HL-60/S4 treated with retinoic acid at 250 ng/mL for 4 days and 3 days (cell line): ENCODE results near the gene CRTC2.

Source experiments
- in situ Hi-C: fragments of 300-500 bp; cut with MboI; formaldehyde crosslinking; loops from 2 replicates; pipeline ENCODE4 v1.7.0; 2022; ENCODE audit warnings: low sequenced_read_pairs

CRTC2 gene

GRCh38 chr1:153956997-153957715 lies 1.3 kb downstream of the CRTC2 start:
- in situ Hi-C loops, result no loop called here

DNA sequence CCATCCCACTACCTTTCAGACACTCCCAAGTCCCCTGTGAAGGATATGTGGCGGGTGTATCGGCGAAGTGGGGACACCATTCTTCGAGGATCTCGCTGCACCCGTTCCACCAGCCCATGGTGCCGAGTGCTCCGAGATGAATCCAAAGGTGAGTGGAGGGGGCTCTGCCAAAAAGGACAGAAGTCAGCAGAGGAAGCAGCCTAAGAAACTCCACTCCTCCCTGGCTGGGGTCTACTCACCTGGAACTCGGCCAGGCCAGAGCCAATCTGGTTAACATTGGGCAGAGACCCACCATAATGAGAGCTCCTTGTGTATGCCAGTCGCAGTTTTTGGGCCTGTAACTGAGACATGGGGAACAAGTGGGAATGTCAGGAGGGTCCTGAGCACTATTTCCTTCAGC lies 3.6 kb downstream of the CRTC2 start:
- in situ Hi-C loops, result no loop called here

- in situ Hi-C loops, result no loop called here
Observed at GRCh38 chr1:153953859-153954365, 4.5 kb downstream of the CRTC2 start.

- in situ Hi-C loops, result no loop called here
Observed at GRCh38 chr1:153951801-153952200, 6.6 kb downstream of the CRTC2 start.

- in situ Hi-C loops, result no loop called here
Observed at GRCh38 chr1:153951183-153951582, 7.2 kb downstream of the CRTC2 start.

- in situ Hi-C loops, result no loop called here
Observed at GRCh38 chr1:153946622-153947241, 11.7 kb downstream of the CRTC2 start, which contains the start of gene DENND4B. DENND4B (minus strand) TSS chr1:153946718; CDS start chr1:153944374, 2,344 bp downstream.

- in situ Hi-C loops, result no loop called here
Observed at GRCh38 chr1:153945795-153946621, 12.4 kb downstream of the CRTC2 start.

DNA sequence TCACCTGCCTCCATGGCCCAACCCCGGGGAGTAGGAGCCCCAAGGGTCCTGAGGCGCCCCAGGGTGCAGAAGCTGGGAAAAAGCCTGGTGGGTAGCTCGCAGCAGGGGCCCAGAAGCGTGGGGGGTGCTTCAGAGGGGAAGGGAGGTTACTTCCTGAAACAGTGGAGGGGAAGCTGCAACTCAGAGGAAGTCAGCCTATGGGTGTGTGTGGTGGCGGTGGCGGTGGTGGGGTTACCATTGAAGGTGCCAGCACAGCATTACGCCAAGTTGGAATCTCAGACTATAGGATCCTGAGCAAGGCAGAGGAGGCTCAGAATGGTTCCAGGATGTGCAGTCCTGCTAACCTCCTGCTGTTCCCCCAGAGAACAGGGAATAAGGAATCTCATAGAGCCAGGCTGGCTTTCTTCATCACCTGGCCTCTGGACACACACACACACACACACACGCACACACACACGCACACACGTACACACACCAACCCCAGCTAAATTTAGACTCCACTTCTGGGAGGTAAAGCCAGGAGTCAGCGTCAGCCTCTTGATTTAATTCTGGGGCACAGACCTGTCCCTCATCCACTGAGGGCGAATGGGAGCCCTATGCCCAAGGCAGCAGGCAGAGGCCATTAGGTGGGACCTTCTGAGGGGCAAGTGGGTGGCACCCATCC lies 13.1 kb downstream of the CRTC2 start:
- in situ Hi-C loops, result no loop called here

DNA sequence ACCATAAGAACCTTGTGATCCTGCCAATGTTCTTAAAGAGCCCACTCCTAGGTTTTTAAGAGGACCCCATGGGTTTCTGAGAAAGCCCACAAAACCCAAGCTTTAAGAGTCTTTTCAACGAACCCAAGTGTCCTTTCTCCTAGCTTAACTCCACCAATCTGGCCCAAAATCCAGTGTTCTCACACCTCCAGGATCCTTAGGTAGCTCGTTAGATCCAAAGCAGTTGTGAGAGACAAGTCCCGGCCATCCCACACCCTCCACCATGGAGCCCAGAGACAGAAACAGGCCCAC lies 13.6 kb downstream of the CRTC2 start:
- in situ Hi-C loops, result no loop called here

DNA sequence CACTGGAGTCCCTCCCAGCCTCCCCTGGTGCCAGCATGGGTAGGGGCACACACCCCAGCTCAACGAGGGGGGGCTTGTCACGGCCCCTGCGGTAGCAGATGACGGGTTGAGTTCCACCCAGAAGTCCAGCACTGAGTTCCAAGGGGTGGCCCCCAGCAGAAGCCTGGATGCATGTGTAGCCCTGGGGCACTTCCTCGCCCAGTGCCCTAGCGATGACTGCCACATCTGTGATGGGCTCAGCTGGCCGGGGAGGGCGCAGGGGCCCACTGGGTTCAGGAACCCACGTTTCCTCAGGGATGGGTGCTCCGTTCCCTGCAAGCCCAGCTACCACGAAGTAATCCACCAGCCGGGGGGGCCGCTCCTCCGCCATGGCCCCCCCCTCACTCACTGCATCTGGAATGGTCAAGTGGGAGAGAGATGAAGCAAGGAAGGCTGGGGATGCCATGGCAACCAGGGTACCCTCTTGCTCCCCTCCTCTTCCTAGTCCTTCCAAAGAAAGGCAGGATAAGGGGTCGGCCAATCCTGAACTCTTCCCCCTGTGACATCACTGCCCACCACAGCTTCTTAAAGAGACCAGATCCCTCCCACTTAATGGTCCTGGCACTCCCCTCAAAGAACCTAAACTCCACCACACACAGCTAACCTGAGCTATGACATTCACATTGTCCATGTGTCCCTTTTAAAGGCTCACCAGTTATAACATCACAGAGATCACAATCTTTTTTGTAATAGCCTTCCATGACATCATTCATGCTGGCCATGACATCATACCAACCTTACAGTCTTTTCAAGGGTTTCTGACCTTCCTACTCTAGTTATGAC lies 14.2 kb downstream of the CRTC2 start:
- in situ Hi-C loops, result no loop called here

- in situ Hi-C loops, result no loop called here
Observed at GRCh38 chr1:153942766-153943549, 15.5 kb downstream of the CRTC2 start.

- in situ Hi-C loops, result no loop called here
Observed at GRCh38 chr1:153941826-153942725, 16.3 kb downstream of the CRTC2 start.

DNA sequence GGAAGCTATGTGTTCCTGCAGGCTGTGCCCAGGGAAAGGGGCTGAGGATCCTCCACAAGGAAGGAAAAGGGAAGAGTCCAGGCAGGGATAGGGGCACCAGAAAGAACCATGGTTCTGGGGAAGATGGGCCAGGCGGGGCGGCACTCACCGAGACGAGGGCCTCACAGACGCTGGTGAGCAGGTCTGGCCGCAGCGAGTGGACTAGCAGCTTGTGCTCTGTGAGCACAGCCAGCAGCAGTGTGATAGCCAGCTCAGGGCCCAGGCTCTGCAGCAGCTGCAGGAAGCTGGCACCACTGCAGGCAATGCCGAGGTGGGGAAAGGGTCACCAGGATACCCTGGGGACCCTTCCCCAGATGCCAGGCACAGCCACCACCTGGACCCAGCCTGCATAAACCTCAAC lies 17.7 kb downstream of the CRTC2 start:
- in situ Hi-C loops, result no loop called here

- in situ Hi-C loops, result loop anchor here (10.0 kb wide), 1 partner anchor 65 kb away; no protein-coding TSS in a partner anchor
Observed at GRCh38 chr1:153939476-153939875, 18.9 kb downstream of the CRTC2 start.

GRCh38 chr1:153938996-153939395 lies 19.4 kb downstream of the CRTC2 start:
- in situ Hi-C loops, result loop anchor here (10.0 kb wide), 1 partner anchor 64 kb away; no protein-coding TSS in a partner anchor

DNA sequence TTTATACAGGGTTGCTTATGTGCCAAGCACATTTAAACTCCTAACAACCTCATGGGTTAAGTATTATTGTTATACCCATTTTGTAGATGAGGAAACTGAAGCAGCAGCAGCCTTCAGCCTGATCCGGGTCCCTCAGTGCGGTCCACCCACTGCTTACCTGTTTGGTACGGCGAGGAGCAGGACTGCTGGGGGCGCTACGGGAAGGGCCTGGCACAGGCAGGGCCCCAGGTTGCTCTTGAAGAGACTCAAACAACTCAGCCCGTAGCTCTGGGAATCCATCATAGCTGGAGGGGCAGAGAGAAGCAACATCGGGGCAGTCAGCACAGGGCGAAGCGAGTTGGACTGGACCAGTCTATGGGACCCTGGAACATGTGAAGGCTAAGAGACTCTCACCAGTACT lies 21.1 kb downstream of the CRTC2 start:
- in situ Hi-C loops, result loop anchor here (10.0 kb wide), 1 partner anchor 63 kb away; no protein-coding TSS in a partner anchor

- in situ Hi-C loops, result loop anchor here (10.0 kb wide), 1 partner anchor 61 kb away; no protein-coding TSS in a partner anchor
Observed at GRCh38 chr1:153936011-153936802, 22.2 kb downstream of the CRTC2 start.
